ENCODE measurements around the gene CAMTA1. TPM values are rescaled to one million over a fixed set of nuclear protein-coding genes. Genes with fewer than 3 reads are reported as not detected.

Gene CAMTA1
- total RNA-seq, 2 donors from 2014 or later = 76.6 to 85.8 TPM

GRCh38 chr1:7574121-7575040, 789.1 kb downstream of the CAMTA1 start:
- ATAC-seq (no peak), DNase-seq (no peak)
- intact Hi-C loops (cut with DNase I, micrococcal nuclease) = no loop called here

- DNase-seq = no peak
- no peak for ATAC-seq
Measured at GRCh38 chr1:7575041-7575400, 789.8 kb downstream of the CAMTA1 start.

GRCh38 chr1:7576946-7577657, 791.8 kb downstream of the CAMTA1 start:
- intact Hi-C loops (cut with DNase I, micrococcal nuclease) = no loop called here
- DNase-seq (no peak), ATAC-seq (no peak)

More at GRCh38 chr1:7575041-7575400, 789.8 kb downstream of the CAMTA1 start:
- intact Hi-C loops (cut with DNase I, micrococcal nuclease) = no loop called here

- intact Hi-C loops (cut with DNase I, micrococcal nuclease) = no loop called here
- DNase-seq = no peak
- ATAC-seq = no peak
Measured at GRCh38 chr1:7578206-7578605, 793.0 kb downstream of the CAMTA1 start.

GRCh38 chr1:7579016-7579415, 793.8 kb downstream of the CAMTA1 start:
- intact Hi-C loops (cut with DNase I, micrococcal nuclease) = no loop called here
- ATAC-seq (no peak), DNase-seq (peak in 1 of 2 donors; percentile 7)

GRCh38 chr1:7579831-7580804, 794.9 kb downstream of the CAMTA1 start:
- ATAC-seq (no peak), DNase-seq (peak in 1 of 2 donors; percentile 15)
- intact Hi-C loops (cut with DNase I, micrococcal nuclease) = no loop called here

- intact Hi-C loops (cut with DNase I, micrococcal nuclease) = no loop called here
- peak in 1 of 2 donors; percentile 10 for DNase-seq
- no peak for ATAC-seq
Measured at GRCh38 chr1:7580923-7581753, 795.9 kb downstream of the CAMTA1 start.

- intact Hi-C loops (cut with DNase I, micrococcal nuclease) = no loop called here
- DNase-seq = peak in 1 of 2 donors; percentile 18
- ATAC-seq = no peak
Measured at GRCh38 chr1:7581754-7582459, 796.7 kb downstream of the CAMTA1 start.

- peak in 1 of 2 donors; percentile 1 for DNase-seq
- no peak for ATAC-seq
- intact Hi-C loops (cut with DNase I, micrococcal nuclease) = no loop called here
Measured at GRCh38 chr1:7582460-7582972, 797.3 kb downstream of the CAMTA1 start.

- ATAC-seq (no peak), DNase-seq (peak in 1 of 2 donors; percentile 13)
- intact Hi-C loops (cut with DNase I, micrococcal nuclease) = no loop called here
Measured at GRCh38 chr1:7583291-7584096, 798.2 kb downstream of the CAMTA1 start.

- ATAC-seq (no peak), DNase-seq (peak in 1 of 2 donors; percentile 3)
- intact Hi-C loops (cut with DNase I, micrococcal nuclease) = no loop called here
Measured at GRCh38 chr1:7584157-7584556, 798.9 kb downstream of the CAMTA1 start.

GRCh38 chr1:7584643-7585042, 799.4 kb downstream of the CAMTA1 start:
- DNase-seq (peak in 1 of 2 donors; percentile 9), ATAC-seq (no peak)
- intact Hi-C loops (cut with DNase I, micrococcal nuclease) = no loop called here

- DNase-seq = peak in 1 of 2 donors; percentile 15
- intact Hi-C loops (cut with DNase I, micrococcal nuclease) = no loop called here
- no peak for ATAC-seq
Measured at GRCh38 chr1:7585216-7585907, 800.1 kb downstream of the CAMTA1 start.

GRCh38 chr1:7586031-7586941, 801.0 kb downstream of the CAMTA1 start:
- intact Hi-C loops (cut with DNase I, micrococcal nuclease) = no loop called here
- peak in 1 of 2 donors; percentile 20 for DNase-seq
- no peak for ATAC-seq
